Measurements from ENCODE around the gene ERN1. TPM values are rescaled to one million over a fixed set of nuclear protein-coding genes. Genes with fewer than 3 reads are reported as not detected.

Gene ERN1
- total RNA-seq, 1 experiment from 2014 or later: 8.0 TPM

- Histone ChIP-seq H3K9me3 (ENCODE audit: low read depth, low read length, poor library complexity, severe bottlenecking) (no peaks in the 10 kb centered on the region), H3K36me3 (ENCODE audit: insufficient read depth, low read length, poor library complexity, severe bottlenecking) (no peaks in the 10 kb centered on the region), H3K27me3 (replicated peaks; ENCODE audit: insufficient read depth, low read depth, low read length, poor library complexity) (no peaks in the 10 kb centered on the region), H3K4me3 (ENCODE audit: low read depth, low read length, poor library complexity, severe bottlenecking) (no peak overlapping the region), H3K4me1 (ENCODE audit: insufficient read depth, low read length, poor library complexity, severe bottlenecking) (no peaks in the 10 kb centered on the region), H3K27ac (ENCODE audit: low read depth, low read length, poor library complexity, severe bottlenecking) (no peak overlapping the region)
- CTCF ChIA-PET: no interaction called here
- no TSS peak for BruUV-seq (replicated peaks)
- TF ChIP-seq EZH2 (IDR thresholded peaks at IDR 0.05; ENCODE audit: borderline replicate concordance, low read depth, low read length, poor library complexity, severe bottlenecking) (no peak), CTCF (conservative IDR thresholded peaks at IDR 0.05; ENCODE audit: low read depth, low read length) (no peak)
- POLR2A ChIA-PET (ENCODE audit: low non-redundant PET): no interaction called here
- DNase-seq (ENCODE audit: low spot score): no peak
- intact Hi-C loops (cut with micrococcal nuclease; ENCODE audit: unreplicated experiment): no loop called here
Measured at GRCh38 chr17:64158406-64158805, 28.5 kb upstream of the ERN1 start.

- Histone ChIP-seq H3K27me3 (replicated peaks; ENCODE audit: insufficient read depth, low read depth, low read length, poor library complexity) (no peaks in the 10 kb centered on the region), H3K4me3 (ENCODE audit: low read depth, low read length, poor library complexity, severe bottlenecking) (no peak overlapping the region), H3K9me3 (ENCODE audit: low read depth, low read length, poor library complexity, severe bottlenecking) (no peaks in the 10 kb centered on the region), H3K36me3 (ENCODE audit: insufficient read depth, low read length, poor library complexity, severe bottlenecking) (no peaks in the 10 kb centered on the region), H3K27ac (ENCODE audit: low read depth, low read length, poor library complexity, severe bottlenecking) (no peak overlapping the region), H3K4me1 (ENCODE audit: insufficient read depth, low read length, poor library complexity, severe bottlenecking) (no peaks in the 10 kb centered on the region)
- no peak for DNase-seq (ENCODE audit: low spot score)
- intact Hi-C loops (cut with micrococcal nuclease; ENCODE audit: unreplicated experiment): no loop called here
- ChIA-PET CTCF (no interaction called here), POLR2A (ENCODE audit: low non-redundant PET) (no interaction called here)
- no TSS peak for BruUV-seq (replicated peaks)
- TF ChIP-seq EZH2 (IDR thresholded peaks at IDR 0.05; ENCODE audit: borderline replicate concordance, low read depth, low read length, poor library complexity, severe bottlenecking): no peak
- TF ChIP-seq CTCF (conservative IDR thresholded peaks at IDR 0.05; ENCODE audit: low read depth, low read length): no peak
Measured at GRCh38 chr17:64157669-64158180, 27.8 kb upstream of the ERN1 start.

DNA sequence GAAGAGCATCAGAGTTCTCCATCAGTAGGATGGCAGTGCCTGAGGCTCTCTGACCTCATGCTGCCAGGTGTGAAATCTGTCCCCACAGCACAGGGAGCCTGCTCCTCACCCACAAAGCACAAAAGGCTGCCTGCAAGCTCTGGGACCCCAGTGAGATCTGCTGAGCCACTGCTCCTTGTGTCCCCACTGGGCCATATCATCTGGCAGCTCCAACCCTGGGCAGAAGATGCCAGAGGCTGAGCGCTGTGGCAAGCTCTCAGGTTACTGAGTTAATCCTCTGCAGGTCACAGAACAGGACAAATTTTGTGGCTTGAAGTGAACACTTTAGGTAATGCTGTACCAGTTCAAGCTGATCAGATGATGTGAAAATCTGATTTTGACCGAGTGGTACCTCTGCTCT lies 26.7 kb upstream of the ERN1 start:
- no peak for TF ChIP-seq EZH2 (IDR thresholded peaks at IDR 0.05; ENCODE audit: borderline replicate concordance, low read depth, low read length, poor library complexity, severe bottlenecking)
- intact Hi-C loops (cut with micrococcal nuclease; ENCODE audit: unreplicated experiment): no loop called here
- H3K4me1 ChIP-seq (ENCODE audit: insufficient read depth, low read length, poor library complexity, severe bottlenecking): no peaks in the 10 kb centered on the region
- H3K9me3 ChIP-seq (ENCODE audit: low read depth, low read length, poor library complexity, severe bottlenecking): no peaks in the 10 kb centered on the region
- H3K4me3 ChIP-seq (ENCODE audit: low read depth, low read length, poor library complexity, severe bottlenecking): no peak overlapping the region
- ChIA-PET POLR2A (ENCODE audit: low non-redundant PET) (no interaction called here), CTCF (no interaction called here)
- no peak overlapping the region for H3K27ac ChIP-seq (ENCODE audit: low read depth, low read length, poor library complexity, severe bottlenecking)
- DNase-seq (ENCODE audit: low spot score): no peak
- H3K27me3 ChIP-seq (replicated peaks; ENCODE audit: insufficient read depth, low read depth, low read length, poor library complexity): no peaks in the 10 kb centered on the region
- no TSS peak for BruUV-seq (replicated peaks)
- H3K36me3 ChIP-seq (ENCODE audit: insufficient read depth, low read length, poor library complexity, severe bottlenecking): no peaks in the 10 kb centered on the region
